ENCODE data around the gene CMTM8. TPM values are rescaled to one million over a fixed set of nuclear protein-coding genes. Genes with fewer than 3 reads are reported as not detected.

CMTM8 gene
- total and polyA plus RNA-seq, 2 of the 8 experiments (the other 6 are each of a cell fraction or from before 2014, with no cell fraction given): 10.5 to 22.4 TPM

GRCh38 chr3:32284443-32285212 is 46.1 kb downstream of the CMTM8 start:
- no peak overlapping the region for H2BK12ac ChIP-seq (ENCODE audit: low read depth, low read length)
- H2AK5ac ChIP-seq (ENCODE audit: low read depth, low read length): no peak overlapping the region
- no peaks in the 10 kb centered on the region for H3K79me1 ChIP-seq (ENCODE audit: low read depth, low read length)
- POLR2A ChIA-PET (ENCODE audit: partially characterized antibody): interaction anchor here (0.6 kb wide), 1 partner anchor 47 kb away, joined by 3 read pairs; no protein-coding TSS in a partner anchor
- no peaks in the 10 kb centered on the region for H3K9me3 ChIP-seq (ENCODE audit: insufficient read depth in 2 of 2, low read depth in 1 of 2, low read length in 1 of 2)
- CTCF ChIA-PET (ENCODE audit: partially characterized antibody): interaction anchor here (1.2 to 5.1 kb wide), 3 partner anchors 13 to 107 kb away, joined by 3 to 43 read pairs (median 5); partner anchors contain the start of gene CMTM8
- H3K4me3 ChIP-seq (ENCODE audit: extremely low read depth in 1 of 4, insufficient read depth in 2 of 4, low read depth in 3 of 4, low read length in 4 of 4): no peak overlapping the region
- H4K8ac ChIP-seq (ENCODE audit: extremely low read depth, insufficient read depth, low read length): no peak overlapping the region
- no peak overlapping the region for H2BK5ac ChIP-seq (ENCODE audit: low read depth, low read length)
- H3K9ac ChIP-seq (replicated peaks in 1 of 4; ENCODE audit: extremely low read depth in 1 of 4, low read depth in 3 of 4, low read length in 3 of 4): no peak overlapping the region
- H3K4me2 ChIP-seq (ENCODE audit: insufficient read depth in 1 of 2, low read depth in 2 of 2, low read length in 2 of 2): no peak overlapping the region
- H4K91ac ChIP-seq (replicated peaks; ENCODE audit: insufficient read length, low read length): no peak overlapping the region
- H3K23ac ChIP-seq (ENCODE audit: insufficient read length): no peak overlapping the region
- DNase-seq (ENCODE audit: low read depth in 1 of 2, low spot score in 2 of 2) (no peak), FAIRE-seq (no peak)
- H2BK15ac ChIP-seq (ENCODE audit: low read length): no peak overlapping the region
- no peak overlapping the region for H3K56ac ChIP-seq (replicated peaks; ENCODE audit: insufficient read length, low read depth, low read length)
- no peak overlapping the region for H2BK20ac ChIP-seq (ENCODE audit: low read length)
- H3K27ac ChIP-seq (ENCODE audit: low read depth, low read length): no peak overlapping the region
- no peaks in the 10 kb centered on the region for H3K36me3 ChIP-seq (ENCODE audit: control insufficient read depth in 2 of 4, insufficient read depth in 4 of 4, low read length in 3 of 4)
- 88% methylated on average over 6 of the region's 6 CpGs; no CpG with 5 or more reads in 1 of the 2 experiments for WGBS, 2 experiments (ENCODE audit: extremely low coverage in 1 of 2, insufficient coverage in 1 of 2, insufficient read length in 1 of 2, insufficient replicate concordance in 2 of 2, low coverage in 1 of 2, low lambda C conversion rate in 2 of 2, missing lambda C conversion rate in 1 of 2)
- TF ChIP-seq EP300 (IDR thresholded peaks at IDR 0.05; ENCODE audit: borderline replicate concordance in 1 of 2, low read depth in 2 of 2, low read length in 2 of 2) (no peak), MAX (IDR thresholded peaks at IDR 0.05) (no peak), SP4 (IDR thresholded peaks at IDR 0.05; ENCODE audit: low read length) (no peak), GTF2F1 (IDR thresholded peaks at IDR 0.05; ENCODE audit: borderline replicate concordance, low read depth, low read length) (no peak), EZH2 (IDR thresholded peaks at IDR 0.05; ENCODE audit: low read depth, low read length, severe bottlenecking) (no peak), EGR1 (IDR thresholded peaks at IDR 0.05; ENCODE audit: borderline replicate concordance, low read depth, low read length) (no peak), HDAC6 (IDR thresholded peaks at IDR 0.05; ENCODE audit: low read depth, low read length) (no peak), GABPA (IDR thresholded peaks at IDR 0.05; ENCODE audit: borderline replicate concordance, insufficient read depth, low read length) (no peak), RAD21 (IDR thresholded peaks at IDR 0.05 in 1 of 2, conservative IDR thresholded peaks at IDR 0.05 in 1 of 2; ENCODE audit: low read depth in 2 of 2, low read length in 2 of 2) (no peak)
- no peak overlapping the region for H2AFZ ChIP-seq (ENCODE audit: low read length)
- no peak overlapping the region for H3K14ac ChIP-seq (ENCODE audit: insufficient read length)
- H3K18ac ChIP-seq (ENCODE audit: extremely low read depth, low read length): no peak overlapping the region
- H3K4ac ChIP-seq (replicated peaks; ENCODE audit: insufficient read length, low read depth, low read length): no peak overlapping the region
- no peaks in the 10 kb centered on the region for H3K27me3 ChIP-seq (replicated peaks in 1 of 4; ENCODE audit: control insufficient read depth in 3 of 4, extremely low read depth in 1 of 4, insufficient read depth in 3 of 4, low read length in 3 of 4)
- no peaks in the 10 kb centered on the region for H3K79me2 ChIP-seq (ENCODE audit: control insufficient read depth in 1 of 2, insufficient read depth in 2 of 2, low read length in 2 of 2)
- H3K4me1 ChIP-seq (replicated peaks in 1 of 4; ENCODE audit: control insufficient read depth in 3 of 4, insufficient read depth in 4 of 4, low read length in 3 of 4): 0 out of 7 replicates have a peak, but pooled peaks cover 0 to 2% (median 0%) of the 10 kb centered on the region in 4 experiments
- 0 out of 2 replicates have a peak, but pooled peaks cover 2% of the 10 kb centered on the region for H3K23me2 ChIP-seq (ENCODE audit: low read depth, low read length)
- no peak overlapping the region for H2BK120ac ChIP-seq (replicated peaks; ENCODE audit: low read depth, low read length)
- no peak overlapping the region for H4K5ac ChIP-seq (ENCODE audit: insufficient read length, low read depth, low read length)
- no peaks in the 10 kb centered on the region for H4K20me1 ChIP-seq (replicated peaks in 1 of 2; ENCODE audit: control insufficient read depth in 1 of 2, insufficient read depth in 2 of 2, low read length in 2 of 2)
